Activated CD4-positive, alpha-beta T cell treated with anti-CD3 and anti-CD28 coated beads for 1 hour (primary cell): ENCODE measurements around the gene TMEM185B.
"Not testable (repeated sequence)": the region's sequence is repeated elsewhere in the genome, so short reads cannot be mapped to it uniquely, and the experiment has no call there.

Source experiments
- DNase-seq: peaks from one replicate; pipeline ENCODE4 v3.0.0-alpha.2; 2020

The TMEM185B gene

GRCh38 chr2:120251078-120251477 is 27.9 kb upstream of the TMEM185B start:
- no peak for DNase-seq

- no peak for DNase-seq
These were observed 27.4 kb upstream of the TMEM185B start for GRCh38 chr2:120250640-120251039.

- no peak for DNase-seq
These were observed 24.7 kb upstream of the TMEM185B start for GRCh38 chr2:120247851-120248250.

- no peak for DNase-seq
These were observed 23.5 kb upstream of the TMEM185B start for GRCh38 chr2:120246546-120247300.

- no peak for DNase-seq
These were observed 22.5 kb upstream of the TMEM185B start for GRCh38 chr2:120245520-120246332.

- no peak for DNase-seq
These were observed 21.7 kb upstream of the TMEM185B start for GRCh38 chr2:120244656-120245519.

GRCh38 chr2:120243875-120244553 is 20.8 kb upstream of the TMEM185B start:
- no peak for DNase-seq

GRCh38 chr2:120243211-120243610 is 20.0 kb upstream of the TMEM185B start:
- DNase-seq, result no peak

GRCh38 chr2:120241684-120242083 is 18.5 kb upstream of the TMEM185B start:
- DNase-seq, result no peak

GRCh38 chr2:120240901-120241429 is 17.8 kb upstream of the TMEM185B start:
- no peak for DNase-seq

GRCh38 chr2:120239488-120240287 is 16.5 kb upstream of the TMEM185B start:
- no peak for DNase-seq

- no peak for DNase-seq
These were observed 15.7 kb upstream of the TMEM185B start for GRCh38 chr2:120238728-120239487.

GRCh38 chr2:120237491-120237902 is 14.3 kb upstream of the TMEM185B start:
- no peak for DNase-seq

GRCh38 chr2:120236791-120237190 is 13.6 kb upstream of the TMEM185B start:
- DNase-seq, result no peak

- no peak for DNase-seq
These were observed 13.1 kb upstream of the TMEM185B start for GRCh38 chr2:120236316-120236715.

GRCh38 chr2:120235681-120236080 is 12.5 kb upstream of the TMEM185B start:
- DNase-seq, result no peak

- not testable (repeated sequence) for DNase-seq
These were observed 12.0 kb upstream of the TMEM185B start for GRCh38 chr2:120235158-120235557.

- no peak for DNase-seq
These were observed 10.1 kb upstream of the TMEM185B start for GRCh38 chr2:120233292-120233691.

GRCh38 chr2:120231974-120232635 is 8.9 kb upstream of the TMEM185B start:
- DNase-seq, result peak; percentile 58

GRCh38 chr2:120231564-120231973 is 8.4 kb upstream of the TMEM185B start:
- no peak for DNase-seq
